Activated CD4-positive, alpha-beta T cell treated with anti-CD3 and anti-CD28 coated beads, Interleukin-2, amount 10 ng/mL, durations not matched to agents 24 days and 14 days (primary cell): ENCODE results near the gene RASGRP3. TPM values are rescaled to one million over a fixed set of nuclear protein-coding genes. Genes with fewer than 3 reads are reported as not detected.
"Not testable (repeated sequence)": the region's sequence is repeated elsewhere in the genome, so short reads cannot be mapped to it uniquely, and the experiment has no call there.

ENCODE experiments used
- DNase-seq: peaks from one replicate; pipeline ENCODE4 v3.0.0; 2022
- H3K27ac Mint-ChIP-seq: one replicate; pipeline ENCODE4 v1.8.0; 2022; ENCODE audit warnings: mild to moderate bottlenecking, mixed read lengths
- H3K27me3 Mint-ChIP-seq: one replicate; pipeline ENCODE4 v1.8.0; 2022; ENCODE audit warnings: mixed read lengths
- H3K36me3 Mint-ChIP-seq: one replicate; pipeline ENCODE4 v1.8.0; 2022; ENCODE audit warnings: low read depth, mild to moderate bottlenecking, mixed read lengths
- H3K4me1 Mint-ChIP-seq: one replicate; pipeline ENCODE4 v1.8.0; 2021; ENCODE audit warnings: mixed read lengths
- H3K4me3 Mint-ChIP-seq: one replicate; pipeline ENCODE4 v1.8.0; 2022; ENCODE audit warnings: mild to moderate bottlenecking, moderate library complexity, mixed read lengths
- H3K9me3 Mint-ChIP-seq: one replicate; pipeline ENCODE4 v1.8.0; 2021; ENCODE audit warnings: mixed read lengths
- intact Hi-C: fragments of 100-400 bp; cut with micrococcal nuclease; formaldehyde crosslinking; loops from one replicate; pipeline ENCODE4 v1.15.1; 2023
- total RNA-seq: library from RNA; stranded (reverse); gene quantifications from 2 replicates; pipeline ENCODE4 v1.2.3, GENCODE V29; 2022

The RASGRP3 gene, protein sequence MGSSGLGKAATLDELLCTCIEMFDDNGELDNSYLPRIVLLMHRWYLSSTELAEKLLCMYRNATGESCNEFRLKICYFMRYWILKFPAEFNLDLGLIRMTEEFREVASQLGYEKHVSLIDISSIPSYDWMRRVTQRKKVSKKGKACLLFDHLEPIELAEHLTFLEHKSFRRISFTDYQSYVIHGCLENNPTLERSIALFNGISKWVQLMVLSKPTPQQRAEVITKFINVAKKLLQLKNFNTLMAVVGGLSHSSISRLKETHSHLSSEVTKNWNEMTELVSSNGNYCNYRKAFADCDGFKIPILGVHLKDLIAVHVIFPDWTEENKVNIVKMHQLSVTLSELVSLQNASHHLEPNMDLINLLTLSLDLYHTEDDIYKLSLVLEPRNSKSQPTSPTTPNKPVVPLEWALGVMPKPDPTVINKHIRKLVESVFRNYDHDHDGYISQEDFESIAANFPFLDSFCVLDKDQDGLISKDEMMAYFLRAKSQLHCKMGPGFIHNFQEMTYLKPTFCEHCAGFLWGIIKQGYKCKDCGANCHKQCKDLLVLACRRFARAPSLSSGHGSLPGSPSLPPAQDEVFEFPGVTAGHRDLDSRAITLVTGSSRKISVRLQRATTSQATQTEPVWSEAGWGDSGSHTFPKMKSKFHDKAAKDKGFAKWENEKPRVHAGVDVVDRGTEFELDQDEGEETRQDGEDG
- 3.3 and 5.3 TPM in 2 replicates for total RNA-seq

DNA sequence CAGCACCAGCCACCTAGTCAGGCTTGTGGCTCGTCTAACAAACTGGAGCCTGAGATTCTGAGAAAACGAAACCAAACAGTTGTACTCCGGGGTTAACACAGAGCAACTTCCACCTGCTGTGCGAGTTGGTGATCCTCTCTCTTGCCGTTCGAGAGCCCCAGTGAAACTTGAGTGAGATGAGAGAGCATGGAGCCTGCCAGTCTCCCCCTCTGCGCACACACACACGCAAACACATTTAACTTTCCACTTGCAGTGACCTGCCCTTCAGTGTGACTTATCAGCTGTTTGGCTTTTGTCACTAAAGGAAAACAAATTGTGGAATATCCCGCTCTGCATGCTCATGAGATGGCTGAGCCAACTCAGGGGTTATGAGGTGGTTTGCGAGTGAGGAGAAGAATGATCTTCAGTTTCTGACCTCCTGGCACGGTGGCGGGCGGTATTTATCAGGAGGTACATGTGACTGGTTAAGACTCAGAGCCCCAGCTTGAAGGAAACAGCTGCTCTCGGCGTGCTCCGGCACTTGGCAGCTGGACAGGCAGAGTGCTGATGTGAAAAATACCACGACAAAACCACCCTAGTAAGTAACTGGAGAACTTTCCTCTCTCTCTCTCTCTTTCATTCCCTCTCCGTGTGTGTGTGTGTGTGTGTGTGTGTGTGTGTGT lies at the start of gene RASGRP3:
Gene RASGRP3 (plus strand): TSS at position 519 of the 662 bp plus-strand sequence. CDS start 38,488 bp downstream, outside the sequence.
- no peaks in the 10 kb centered on the region for H3K36me3 Mint-ChIP-seq
- peak within 1 kb of the TSS; percentile 99 for H3K27ac Mint-ChIP-seq
- peaks cover 31% of the 10 kb centered on the region for H3K4me1 Mint-ChIP-seq
- H3K9me3 Mint-ChIP-seq, result no peaks in the 10 kb centered on the region
- H3K4me3 Mint-ChIP-seq, result peak within 1 kb of the TSS; percentile 93
- intact Hi-C loops, result loop anchor here (1.0 to 5.0 kb wide), 6 partner anchors 8 to 155 kb away; partner anchors contain the start of gene FAM98A
- peaks cover 6% of the 10 kb centered on the region for H3K27me3 Mint-ChIP-seq
- peak; percentile 90 for DNase-seq

DNA sequence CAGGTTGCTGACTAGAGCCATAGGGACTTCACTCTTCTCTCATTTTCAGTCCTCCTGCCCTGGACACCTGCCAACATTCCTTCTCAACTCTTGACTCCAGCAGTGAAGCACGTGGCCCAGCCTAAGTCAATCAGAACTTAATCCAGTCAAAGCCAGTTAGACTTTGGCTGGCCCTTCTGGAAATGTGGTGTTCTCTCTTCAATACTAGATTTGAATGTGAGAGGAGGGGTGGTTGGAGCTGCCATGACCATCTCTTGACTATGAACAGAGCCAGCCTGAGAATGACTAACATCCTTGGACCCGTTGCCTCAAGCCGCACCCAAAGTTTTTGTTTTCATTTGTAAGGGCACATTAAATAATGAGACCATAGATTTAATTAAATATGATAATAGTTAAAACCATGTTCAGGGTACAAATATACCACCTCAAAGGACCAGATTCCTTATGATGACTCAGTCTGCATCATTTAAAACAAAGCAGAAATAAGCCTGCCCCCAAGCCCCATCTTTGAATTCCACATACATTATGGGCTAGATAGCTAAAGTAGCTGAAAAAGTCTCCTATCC lies 49.7 kb upstream of the RASGRP3 start:
- Mint-ChIP-seq H3K4me1 (peaks cover 2% of the 10 kb centered on the region), H3K36me3 (no peaks in the 10 kb centered on the region), H3K9me3 (no peaks in the 10 kb centered on the region), H3K27ac (no peak overlapping the region), H3K27me3 (peaks cover 4% of the 10 kb centered on the region), H3K4me3 (no peak overlapping the region)
- intact Hi-C loops, result no loop called here
- no peak for DNase-seq

DNA sequence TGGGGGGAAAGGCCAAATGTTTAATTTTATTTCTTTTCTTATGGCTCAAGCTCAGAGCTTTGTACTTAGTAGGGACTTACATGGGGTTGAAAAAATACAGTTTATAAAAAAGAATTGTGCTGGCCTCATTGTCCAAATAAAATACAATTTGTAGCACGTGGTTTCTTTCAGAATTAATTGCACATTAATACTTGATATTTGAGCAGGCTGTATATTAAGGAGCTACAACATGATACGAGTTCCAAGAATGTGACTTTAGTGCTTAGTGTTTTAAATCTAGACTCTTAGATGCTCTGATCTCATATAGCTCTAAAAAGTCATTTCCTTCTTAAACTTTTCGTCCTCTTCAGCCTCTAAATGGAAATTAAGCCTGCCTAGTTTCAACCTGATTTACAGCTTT lies 46.4 kb upstream of the RASGRP3 start:
- Mint-ChIP-seq H3K9me3 (no peaks in the 10 kb centered on the region), H3K27me3 (peaks cover 9% of the 10 kb centered on the region), H3K4me1 (peaks cover 2% of the 10 kb centered on the region), H3K36me3 (no peaks in the 10 kb centered on the region), H3K27ac (no peak overlapping the region), H3K4me3 (no peak overlapping the region)
- intact Hi-C loops, result no loop called here
- no peak for DNase-seq

DNA sequence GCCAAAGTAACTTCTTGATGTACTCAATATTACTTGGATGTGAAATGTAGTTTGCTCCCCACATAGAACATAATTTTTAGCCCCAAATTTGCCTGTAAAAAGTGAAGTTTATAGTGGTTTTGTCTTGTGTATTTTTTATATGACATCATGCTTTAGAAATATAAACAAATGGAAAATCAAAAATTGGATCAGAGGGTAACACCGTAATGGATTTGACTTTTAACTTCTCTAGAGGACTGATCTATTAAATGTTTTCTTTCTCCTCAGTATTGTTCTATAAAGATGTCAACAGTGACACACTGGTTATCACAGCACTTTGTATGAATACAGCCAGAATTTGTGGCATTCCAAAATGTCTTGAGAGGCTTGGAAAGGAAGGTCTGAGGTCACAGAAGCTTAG lies 45.6 kb upstream of the RASGRP3 start:
- DNase-seq, result no peak
- Mint-ChIP-seq H3K27me3 (peaks cover 10% of the 10 kb centered on the region), H3K36me3 (no peaks in the 10 kb centered on the region), H3K9me3 (no peaks in the 10 kb centered on the region), H3K4me1 (peaks cover under 1% of the 10 kb centered on the region), H3K4me3 (no peak overlapping the region), H3K27ac (no peak overlapping the region)
- intact Hi-C loops, result no loop called here

DNA sequence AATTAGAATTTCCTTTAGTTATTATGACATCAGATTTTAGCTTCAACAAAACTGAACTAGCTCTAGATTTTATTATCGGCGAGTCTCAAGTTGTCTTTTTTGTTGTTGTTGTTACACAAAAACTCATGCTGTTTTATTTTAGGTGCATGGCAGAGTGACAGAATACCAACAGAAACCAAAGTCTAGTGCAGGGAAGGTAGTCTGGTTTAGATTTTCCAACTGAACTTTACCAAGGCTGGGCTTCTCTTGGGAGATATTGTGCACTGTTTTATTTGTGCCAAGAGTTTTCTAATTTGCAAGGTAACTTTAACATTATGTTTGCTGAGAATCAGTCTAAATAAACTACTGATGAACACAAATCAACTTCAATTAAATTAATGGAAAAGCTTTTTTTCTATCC lies 43.6 kb upstream of the RASGRP3 start:
- no peak for DNase-seq
- Mint-ChIP-seq H3K4me3 (no peak overlapping the region), H3K27me3 (peaks cover 19% of the 10 kb centered on the region), H3K4me1 (no peaks in the 10 kb centered on the region), H3K9me3 (no peaks in the 10 kb centered on the region), H3K36me3 (no peaks in the 10 kb centered on the region), H3K27ac (no peak overlapping the region)
- intact Hi-C loops, result no loop called here

DNA sequence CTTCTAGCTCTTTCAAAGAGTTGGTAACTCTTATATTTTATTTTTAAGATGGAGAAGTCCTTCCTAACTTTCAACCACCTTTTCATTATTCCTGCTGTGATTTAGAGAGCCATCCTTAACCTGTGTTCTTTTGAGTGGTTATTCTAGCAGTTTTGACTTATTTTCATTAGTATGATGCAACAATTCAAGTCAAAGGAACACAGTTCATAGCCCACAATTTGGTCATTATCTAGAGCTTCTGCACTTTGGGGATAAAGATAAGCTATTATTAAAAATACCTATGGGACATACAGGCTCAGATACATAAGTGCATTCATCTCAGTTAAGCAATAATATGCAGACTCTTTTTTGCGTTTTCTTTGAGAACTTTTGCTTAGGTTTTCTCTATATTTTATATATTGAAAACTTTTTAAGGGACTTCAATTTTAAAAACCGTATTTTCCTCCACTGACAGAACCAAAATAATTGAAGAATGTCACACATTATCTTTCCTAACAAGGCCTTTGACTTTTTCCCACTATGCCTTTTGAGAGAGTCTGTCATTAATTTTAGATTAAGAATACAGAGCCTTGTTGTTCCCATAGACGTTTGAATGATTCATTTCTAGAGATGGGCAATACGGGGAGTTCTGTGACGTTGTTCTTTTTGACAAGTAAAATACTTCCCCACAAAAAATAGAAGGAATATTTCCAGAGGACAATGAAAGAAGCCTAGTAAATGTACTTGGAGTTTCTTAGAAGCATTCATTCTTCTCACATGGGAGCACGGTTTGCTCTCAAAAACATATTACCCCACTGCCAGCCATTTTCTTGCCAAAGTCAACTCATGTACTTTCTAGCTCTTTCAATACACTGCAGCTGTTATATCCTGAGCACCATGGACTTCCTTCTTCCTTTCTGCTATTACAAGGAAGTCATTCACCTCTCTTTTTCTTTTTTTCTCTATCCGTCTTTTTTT lies 42.9 kb upstream of the RASGRP3 start:
- intact Hi-C loops, result no loop called here
- H3K4me1 Mint-ChIP-seq, result no peaks in the 10 kb centered on the region
- peaks cover 19% of the 10 kb centered on the region for H3K27me3 Mint-ChIP-seq
- no peak for DNase-seq
- H3K4me3 Mint-ChIP-seq, result no peak overlapping the region
- H3K36me3 Mint-ChIP-seq, result no peaks in the 10 kb centered on the region
- H3K27ac Mint-ChIP-seq, result no peak overlapping the region
- no peaks in the 10 kb centered on the region for H3K9me3 Mint-ChIP-seq

DNA sequence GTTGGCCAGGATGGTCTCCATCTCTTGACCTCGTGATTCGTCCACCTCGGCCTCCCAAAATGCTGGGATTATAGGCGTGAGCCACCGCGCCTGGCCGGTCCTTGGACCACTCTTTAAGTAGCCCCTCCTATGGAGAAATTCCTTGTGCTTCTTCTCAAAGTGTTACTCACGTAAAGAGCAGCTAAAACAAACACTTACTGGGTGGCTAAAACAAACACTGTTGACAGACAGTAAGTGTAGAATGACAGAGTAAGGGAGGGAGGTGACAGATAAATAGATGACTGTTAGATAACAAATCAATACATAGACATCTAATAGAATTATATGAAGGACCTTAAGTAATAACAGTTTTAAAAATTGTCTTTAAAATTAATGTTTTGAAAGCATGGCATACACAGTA lies 40.9 kb upstream of the RASGRP3 start:
- Mint-ChIP-seq H3K4me1 (no peaks in the 10 kb centered on the region), H3K4me3 (no peak overlapping the region), H3K36me3 (no peaks in the 10 kb centered on the region), H3K27ac (no peak overlapping the region), H3K27me3 (peaks cover 25% of the 10 kb centered on the region), H3K9me3 (no peaks in the 10 kb centered on the region)
- DNase-seq, result no peak
- intact Hi-C loops, result no loop called here

DNA sequence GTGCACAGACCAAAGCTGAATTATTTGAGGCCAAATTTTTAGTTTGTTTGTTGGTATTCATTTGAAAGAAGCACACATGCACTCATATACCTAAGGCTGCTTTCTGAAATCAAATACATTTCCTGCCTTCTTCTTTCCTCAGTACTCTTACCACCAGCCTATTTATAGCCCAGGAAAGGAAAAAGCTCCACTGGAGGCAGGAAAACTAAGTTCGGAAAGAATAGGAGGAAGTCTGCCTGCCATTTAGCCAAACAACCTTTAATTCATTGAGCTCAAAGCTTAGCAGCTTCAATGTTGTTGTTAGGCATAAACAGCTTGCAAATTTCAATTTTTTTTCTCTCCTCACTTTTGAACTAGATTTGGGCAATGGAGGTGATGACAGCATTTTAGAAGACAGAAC lies 40.4 kb upstream of the RASGRP3 start:
- Mint-ChIP-seq H3K9me3 (no peaks in the 10 kb centered on the region), H3K36me3 (no peaks in the 10 kb centered on the region)
- no peak for DNase-seq

DNA sequence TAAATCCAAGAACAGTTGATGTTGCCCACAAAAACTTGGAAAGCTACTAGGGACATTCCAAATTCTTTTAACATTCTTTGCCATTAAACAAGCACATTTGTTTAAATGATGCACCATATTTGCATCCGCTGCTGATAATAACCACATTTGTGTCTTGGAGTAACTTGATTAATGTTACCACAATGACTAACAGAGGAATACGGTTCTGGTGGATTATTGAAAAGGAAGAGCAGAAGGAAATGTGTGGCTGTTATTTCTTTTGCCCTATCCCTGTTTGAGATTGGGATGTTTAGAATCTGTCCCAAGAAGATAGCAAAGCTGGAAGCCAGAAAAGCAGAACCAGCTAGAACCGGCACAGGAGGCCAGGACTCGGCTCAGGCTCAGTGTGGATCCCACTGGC lies 39.2 kb upstream of the RASGRP3 start:
- intact Hi-C loops, result no loop called here
- peaks cover 23% of the 10 kb centered on the region for H3K27me3 Mint-ChIP-seq
- no peaks in the 10 kb centered on the region for H3K36me3 Mint-ChIP-seq
- DNase-seq, result no peak
- no peak overlapping the region for H3K27ac Mint-ChIP-seq
- H3K4me3 Mint-ChIP-seq, result no peak overlapping the region
- H3K4me1 Mint-ChIP-seq, result no peaks in the 10 kb centered on the region
- no peaks in the 10 kb centered on the region for H3K9me3 Mint-ChIP-seq

More for the DNA sequence above, 40.4 kb upstream of the RASGRP3 start:
- H3K27me3 Mint-ChIP-seq, result peaks cover 26% of the 10 kb centered on the region
- H3K4me3 Mint-ChIP-seq, result no peak overlapping the region
- intact Hi-C loops, result no loop called here
- H3K27ac Mint-ChIP-seq, result no peak overlapping the region
- no peaks in the 10 kb centered on the region for H3K4me1 Mint-ChIP-seq

DNA sequence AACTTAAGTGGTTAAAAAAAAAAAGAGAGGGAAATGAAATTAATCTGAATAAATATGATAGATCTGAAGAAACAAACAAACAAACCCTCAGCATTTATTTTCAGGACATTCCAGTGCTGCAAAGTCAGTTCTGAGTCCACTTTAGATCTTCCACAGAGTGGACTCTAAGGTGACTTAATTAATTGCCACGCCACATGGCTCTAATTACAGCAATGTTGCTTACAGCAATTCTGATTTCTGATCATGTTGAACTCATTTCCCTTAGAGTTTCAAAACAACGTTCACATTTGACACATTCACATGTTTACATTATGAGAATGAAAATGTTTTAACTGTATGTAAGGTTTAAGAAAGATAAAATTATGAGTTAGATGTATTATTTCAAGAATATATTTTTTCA lies 38.6 kb upstream of the RASGRP3 start:
- intact Hi-C loops, result no loop called here
- H3K4me3 Mint-ChIP-seq, result no peak overlapping the region
- H3K9me3 Mint-ChIP-seq, result no peaks in the 10 kb centered on the region
- no peak overlapping the region for H3K27ac Mint-ChIP-seq
- DNase-seq, result no peak
- H3K27me3 Mint-ChIP-seq, result peaks cover 20% of the 10 kb centered on the region
- H3K36me3 Mint-ChIP-seq, result no peaks in the 10 kb centered on the region
- no peaks in the 10 kb centered on the region for H3K4me1 Mint-ChIP-seq

DNA sequence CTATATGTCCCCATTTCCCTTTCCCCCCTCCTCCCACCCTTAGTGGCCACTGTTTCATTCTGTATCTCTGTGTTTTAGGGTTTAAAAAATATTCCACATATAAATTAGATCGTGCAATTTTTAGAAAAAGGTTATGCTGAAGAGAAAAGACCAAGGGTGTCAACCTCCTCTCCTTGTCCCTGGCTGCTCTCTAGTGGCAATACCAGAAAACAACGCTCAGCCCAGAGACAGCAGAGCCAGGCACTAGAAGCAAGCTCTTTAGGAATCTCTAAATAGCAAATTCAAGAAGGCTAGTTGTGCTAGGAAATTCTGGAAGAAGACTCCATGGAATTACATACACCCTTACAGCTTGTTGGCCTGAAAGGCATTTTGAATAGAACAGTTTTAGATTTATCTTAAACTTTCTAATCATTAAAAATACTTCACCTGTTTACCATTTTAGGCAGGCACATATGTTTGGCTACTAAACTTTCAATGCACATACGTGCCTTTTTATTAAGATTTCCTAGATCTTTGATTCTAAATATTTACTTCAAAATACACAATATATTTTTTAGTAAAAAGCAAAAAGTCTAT lies 35.1 kb upstream of the RASGRP3 start:
- DNase-seq, result peak; percentile 72
- Mint-ChIP-seq H3K36me3 (no peaks in the 10 kb centered on the region), H3K27me3 (peaks cover 16% of the 10 kb centered on the region), H3K27ac (no peak overlapping the region), H3K4me1 (no peaks in the 10 kb centered on the region), H3K4me3 (no peak overlapping the region), H3K9me3 (no peaks in the 10 kb centered on the region)
- intact Hi-C loops, result no loop called here

DNA sequence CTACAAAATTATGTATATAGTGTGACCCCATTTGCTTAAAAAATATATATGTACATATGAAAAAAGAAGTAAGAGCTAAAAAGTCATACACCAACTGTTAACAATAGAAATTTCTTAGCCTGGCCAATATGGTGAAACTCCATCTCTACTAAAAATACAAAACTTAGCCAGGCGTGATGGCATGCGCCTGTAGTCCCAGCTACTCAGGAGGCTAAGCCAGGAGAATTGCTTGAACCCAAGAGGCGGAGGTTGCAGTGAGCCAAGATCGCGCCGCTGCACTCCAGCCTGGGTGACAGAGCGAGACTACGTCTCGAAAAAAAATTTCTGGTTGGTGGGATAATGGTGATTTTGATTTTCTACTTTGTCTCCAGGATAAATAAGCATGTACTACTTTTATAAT lies 34.4 kb upstream of the RASGRP3 start:
- intact Hi-C loops, H3K4me1 Mint-ChIP-seq, H3K27ac Mint-ChIP-seq: not testable (repeated sequence)

More for the DNA sequence above, 34.4 kb upstream of the RASGRP3 start:
- H3K36me3 Mint-ChIP-seq, H3K4me3 Mint-ChIP-seq, DNase-seq, H3K9me3 Mint-ChIP-seq: not testable (repeated sequence)
- peaks cover 15% of the 10 kb centered on the region for H3K27me3 Mint-ChIP-seq
